Aorta (tissue), 5 donors: ENCODE data around the gene IL36RN. TPM values are rescaled to one million over a fixed set of nuclear protein-coding genes. Genes with fewer than 3 reads are reported as not detected.

Experiments
- ATAC-seq: fragments of 200-7000 bp; cut with Tn5 transposase; one replicate; pipeline ENCODE4 v1.9.1; 2022; ENCODE audit warnings: moderate library complexity; ENCODE audit not compliant: low FRiP score
- DNase-seq, 2 donors: peaks; one replicate each; pipeline ENCODE4 v3.0.0-alpha.2; 2020
- H3K27ac ChIP-seq, 2 donors: one replicate each; pipeline ENCODE4 v1.5.1; 2013; ENCODE audit warnings: low read length in 2 of 2, mild to moderate bottlenecking in 2 of 2, moderate library complexity in 2 of 2, control low read depth in 1 of 2, inconsistent platforms in 1 of 2, low read depth in 1 of 2
- H3K27me3 ChIP-seq, 2 donors: one replicate each; pipeline ENCODE4 v1.6.1; 2013; ENCODE audit warnings: control low read depth in 1 of 2, low read length in 1 of 2, mild to moderate bottlenecking in 1 of 2, moderate library complexity in 1 of 2; ENCODE audit not compliant: insufficient read depth in 2 of 2, control insufficient read depth in 1 of 2
- H3K36me3 ChIP-seq, 2 donors: one replicate each; pipeline ENCODE4 v1.6.1; 2013; ENCODE audit warnings: control low read depth in 1 of 2, low read length in 1 of 2, mild to moderate bottlenecking in 1 of 2; ENCODE audit not compliant: insufficient read depth in 2 of 2, control insufficient read depth in 1 of 2
- H3K4me1 ChIP-seq, 2 donors: one replicate each; pipeline ENCODE4 v1.6.1; 2013; ENCODE audit warnings: low read length in 2 of 2, control low read depth in 1 of 2, mild to moderate bottlenecking in 1 of 2, moderate library complexity in 1 of 2; ENCODE audit not compliant: insufficient read depth in 2 of 2, control insufficient read depth in 1 of 2
- H3K4me3 ChIP-seq, 2 donors: one replicate each; pipeline ENCODE4 v1.5.1; 2013; ENCODE audit warnings: low read length in 2 of 2, control low read depth in 1 of 2, mild to moderate bottlenecking in 1 of 2
- H3K9me3 ChIP-seq: one replicate; pipeline ENCODE4 v1.6.1; 2013; ENCODE audit warnings: mild to moderate bottlenecking, low read length; ENCODE audit not compliant: control insufficient read depth
- WGBS, 2 donors: extraction: QIAGEN DNeasy Blood & Tissue Kit; methylation state at CpG; one replicate each; pipeline ENCODE4 v1.1.7; 2013; 5-methylcytosine and 5-hydroxymethylcytosine counted together
- intact Hi-C, 2 donors: fragments of 100-400 bp; cut with DNase I; formaldehyde crosslinking; loops; one replicate each; pipeline versions ENCODE4 v1.14.2 to v1.15.0; 2022
- polyA plus RNA-seq, 2 donors: library from polyadenylated mRNA; stranded (reverse); fragments of 200-250 nt; gene quantifications; one replicate each; pipeline ENCODE4 v1.2.3, GENCODE V29; 2013
- total RNA-seq, 2 donors: library from RNA; stranded (reverse); fragmentation: NEBNext Ultra II Directional; extraction: Animal tissue kit (Norgen Biotek cat#: 25700); gene quantifications; one replicate each; pipeline ENCODE4 v1.2.1, GENCODE V29; 2021
- donor health status: healthy with polysubstance abuse.
- donor health status: Bipolar disorder and iron deficiency.
- donor health status: DM: no; HTN: no; CAD: no.
- donor health status: DM: no; HTN: no; CAD: no.
- donor health status: DM: yes; HTN: yes; CAD: no.

Gene IL36RN
- total and polyA plus RNA-seq, 4 donors, result not detected

- no peak for ATAC-seq
- WGBS, 2 donors, result 68 to 71% methylated on average over 5 of the region's 5 CpGs
- intact Hi-C loops, result no loop called here
- no peaks in the 10 kb centered on the region for H3K9me3 ChIP-seq
- no peak for DNase-seq
- H3K36me3 ChIP-seq, result no peaks in the 10 kb centered on the region
- no peaks in the 10 kb centered on the region for H3K27me3 ChIP-seq
- H3K4me1 ChIP-seq, result no peaks in the 10 kb centered on the region
- no peak overlapping the region for H3K4me3 ChIP-seq
- no peak overlapping the region for H3K27ac ChIP-seq
These were observed 16.0 kb downstream of the IL36RN start for GRCh38 chr2:113075030-113075429.

GRCh38 chr2:113075600-113075999 is 16.6 kb downstream of the IL36RN start:
- WGBS, 2 donors, result 78 to 83% methylated on average over 3 of the region's 3 CpGs
- Histone ChIP-seq H3K36me3 (no peaks in the 10 kb centered on the region), H3K4me1 (no peaks in the 10 kb centered on the region), H3K9me3 (no peaks in the 10 kb centered on the region), H3K27ac (no peak overlapping the region), H3K27me3 (no peaks in the 10 kb centered on the region), H3K4me3 (no peak overlapping the region)
- ATAC-seq (no peak), DNase-seq (no peak)
- intact Hi-C loops, result no loop called here

GRCh38 chr2:113076954-113077669 is 18.1 kb downstream of the IL36RN start:
- ATAC-seq (no peak), DNase-seq (no peak)
- Histone ChIP-seq H3K36me3 (no peaks in the 10 kb centered on the region), H3K27ac (no peak overlapping the region), H3K27me3 (no peaks in the 10 kb centered on the region), H3K9me3 (no peaks in the 10 kb centered on the region), H3K4me3 (no peak overlapping the region), H3K4me1 (no peaks in the 10 kb centered on the region)
- intact Hi-C loops, result no loop called here
- WGBS, 2 donors, result 63 to 66% methylated on average over 3 of the region's 3 CpGs

GRCh38 chr2:113077921-113078320 is 18.9 kb downstream of the IL36RN start:
- Histone ChIP-seq H3K36me3 (no peaks in the 10 kb centered on the region), H3K27ac (no peak overlapping the region), H3K4me3 (no peak overlapping the region), H3K9me3 (no peaks in the 10 kb centered on the region), H3K4me1 (no peaks in the 10 kb centered on the region), H3K27me3 (no peaks in the 10 kb centered on the region)
- no peak for ATAC-seq
- WGBS, 2 donors, result 68 to 79% methylated on average over 1 of the region's 1 CpG
- DNase-seq, result no peak
- intact Hi-C loops, result no loop called here

GRCh38 chr2:113078350-113078839 is 19.4 kb downstream of the IL36RN start:
- Histone ChIP-seq H3K27ac (no peak overlapping the region), H3K9me3 (peaks cover 2% of the 10 kb centered on the region), H3K27me3 (no peaks in the 10 kb centered on the region), H3K36me3 (no peaks in the 10 kb centered on the region), H3K4me3 (no peak overlapping the region), H3K4me1 (no peaks in the 10 kb centered on the region)
- DNase-seq (no peak), ATAC-seq (no peak)
- 26 to 34% methylated on average over 6 of the region's 6 CpGs for WGBS, 2 donors
- intact Hi-C loops, result no loop called here

GRCh38 chr2:113079131-113079530 is 20.1 kb downstream of the IL36RN start:
- no peaks in the 10 kb centered on the region for H3K36me3 ChIP-seq
- no peak overlapping the region for H3K27ac ChIP-seq
- 55 to 66% methylated on average over 4 of the region's 4 CpGs for WGBS, 2 donors
- intact Hi-C loops, result no loop called here
- no peak for ATAC-seq
- no peaks in the 10 kb centered on the region for H3K4me1 ChIP-seq
- peaks cover 2% of the 10 kb centered on the region for H3K9me3 ChIP-seq
- H3K4me3 ChIP-seq, result no peak overlapping the region
- H3K27me3 ChIP-seq, result no peaks in the 10 kb centered on the region
- DNase-seq, result no peak

- intact Hi-C loops, result no loop called here
These were observed 21.1 kb downstream of the IL36RN start for GRCh38 chr2:113080134-113080533.

GRCh38 chr2:113081488-113082210 is 22.7 kb downstream of the IL36RN start:
- Histone ChIP-seq H3K4me1 (no peaks in the 10 kb centered on the region), H3K27me3 (no peaks in the 10 kb centered on the region), H3K36me3 (no peaks in the 10 kb centered on the region), H3K27ac (no peak overlapping the region), H3K9me3 (peaks cover 2% of the 10 kb centered on the region), H3K4me3 (no peak overlapping the region)
- WGBS, 2 donors, result 75 to 77% methylated on average over 2 of the region's 2 CpGs
- intact Hi-C loops, result no loop called here
- ATAC-seq, result no peak
- DNase-seq, result no peak

More at GRCh38 chr2:113080134-113080533, 21.1 kb downstream of the IL36RN start:
- Histone ChIP-seq H3K27ac (no peak overlapping the region), H3K36me3 (no peaks in the 10 kb centered on the region), H3K9me3 (peaks cover 2% of the 10 kb centered on the region), H3K4me3 (no peak overlapping the region), H3K27me3 (no peaks in the 10 kb centered on the region), H3K4me1 (no peaks in the 10 kb centered on the region)
- 28 to 35% methylated on average over 9 of the region's 9 CpGs for WGBS, 2 donors
- ATAC-seq (peak; percentile 52), DNase-seq (no peak)

GRCh38 chr2:113083296-113083695 is 24.3 kb downstream of the IL36RN start:
- WGBS, 2 donors, result 48 to 57% methylated on average over 8 of the region's 8 CpGs
- no peak for DNase-seq
- Histone ChIP-seq H3K9me3 (peaks cover 3% of the 10 kb centered on the region), H3K4me1 (no peaks in the 10 kb centered on the region), H3K4me3 (no peak overlapping the region), H3K27me3 (no peaks in the 10 kb centered on the region), H3K27ac (no peak overlapping the region), H3K36me3 (no peaks in the 10 kb centered on the region)
- intact Hi-C loops, result no loop called here
- no peak for ATAC-seq
